K562 (cell line): ENCODE results near the gene PDE6H. TPM values are rescaled to one million over a fixed set of nuclear protein-coding genes. Genes with fewer than 3 reads are reported as not detected.

Experiments used
- ATAC-seq: fragments of 200-7000 bp; cut with Tn5 transposase; 3 replicates; pipeline ENCODE4 v1.9.1; 2020; ENCODE audit warnings: moderate library complexity
- BruUV-seq: library from RNA; stranded (reverse); fragments of 400-500 nt; replicated peaks from 2 replicates; lab custom pipeline; 2021; lab: Mats Ljungman, UMichigan
- CTCF ChIA-PET: fragments of 300-600 bp; formaldehyde crosslinking; extraction: SDS; loops from one replicate; lab custom pipeline; 2021; ENCODE audit warnings: low intra/inter-chr PET ratio; lab: Yijun Ruan, JAX
- POLR2A ChIA-PET: fragments of 300-600, 350-650 bp; sonication (Branson Sonifier 250); formaldehyde crosslinking; extraction: SDS; loops from one replicate; lab custom pipeline; 2021; ENCODE audit warnings: antibody characterized with exemption, inconsistent platforms; lab: Yijun Ruan, JAX
- DNase-seq, 4 experiments: peaks; one replicate each; pipeline versions ENCODE4 v3.0.0 to v3.0.0-alpha.2; 2011 to 2018; ENCODE audit warnings: low spot score in 3 of 4, mixed read lengths in 3 of 4; ENCODE audit errors: extremely low read depth in 1 of 4
- FAIRE-seq: peaks from 2 replicates; lab custom pipeline; 2011; peaks lifted over from hg19 to GRCh38; lab: Jason Lieb, UNC
- H2AFZ ChIP-seq: 2 replicates; pipeline ENCODE4 v1.6.0; 2011; ENCODE audit warnings: low read depth, low read length, control low read depth, inconsistent platforms
- H3K27ac ChIP-seq: fragments of 200-600 bp; 3 replicates; pipeline ENCODE4 v1.8.0; 2011; ENCODE audit warnings: low read depth, mild to moderate bottlenecking, control low read depth, inconsistent platforms, low read length, moderate library complexity, mixed read lengths; ENCODE audit errors: extremely low read depth
- H3K27me3 ChIP-seq, 2 experiments: fragments of 300-600 bp in 1 of 2; 2 replicates in 1 of 2; 3 replicates in 1 of 2; pipeline versions ENCODE4 v1.6.0 to v1.8.0; 2011; ENCODE audit warnings: inconsistent platforms in 2 of 2, low read length in 2 of 2, mild to moderate bottlenecking in 1 of 2, mixed read lengths in 1 of 2, moderate library complexity in 1 of 2; ENCODE audit not compliant: control insufficient read depth in 2 of 2, insufficient read depth in 2 of 2
- H3K36me3 ChIP-seq: fragments of 300-600 bp; 3 replicates; pipeline ENCODE4 v1.8.0; 2011; ENCODE audit warnings: mild to moderate bottlenecking, low read length, inconsistent platforms; ENCODE audit not compliant: control insufficient read depth, insufficient read depth
- H3K4me1 ChIP-seq, 2 experiments: fragments of 200-600 bp in 1 of 2; replicated peaks in 1 of 2; 2 replicates in 1 of 2; 3 replicates in 1 of 2; pipeline versions ENCODE4 v1.5.1 to v1.8.0; 2011; ENCODE audit warnings: inconsistent platforms in 2 of 2, low read length in 2 of 2, mild to moderate bottlenecking in 1 of 2, mixed read lengths in 1 of 2, moderate library complexity in 1 of 2; ENCODE audit not compliant: control insufficient read depth in 2 of 2, insufficient read depth in 2 of 2
- H3K4me2 ChIP-seq: 2 replicates; pipeline ENCODE4 v1.6.1; 2011; ENCODE audit warnings: low read length, control low read depth, inconsistent platforms, mixed read lengths; ENCODE audit not compliant: insufficient read depth
- H3K4me3 ChIP-seq: fragments of 200-600 bp; sonication (generic), shearing (Covaris generic); 2 replicates; pipeline ENCODE4 v1.5.1; 2016; ENCODE audit warnings: control low read depth, inconsistent platforms
- H3K79me2 ChIP-seq: fragments of 200-600 bp; 3 replicates; pipeline ENCODE4 v1.8.0; 2011; ENCODE audit warnings: low read length, inconsistent platforms; ENCODE audit not compliant: control insufficient read depth, insufficient read depth
- H3K9ac ChIP-seq, 2 experiments: 2 replicates each; pipeline versions ENCODE4 v1.6.0 to v1.6.1; 2011; ENCODE audit warnings: low read depth in 2 of 2, low read length in 2 of 2, control low read depth in 1 of 2, inconsistent platforms in 1 of 2, mild to moderate bottlenecking in 1 of 2, mixed read lengths in 1 of 2; ENCODE audit not compliant: insufficient read depth in 1 of 2
- H3K9me1 ChIP-seq: one replicate; pipeline ENCODE4 v1.6.0; 2011; ENCODE audit warnings: inconsistent platforms, mild to moderate bottlenecking, low read length, moderate library complexity; ENCODE audit not compliant: control insufficient read depth, insufficient read depth
- H3K9me3 ChIP-seq: replicated peaks from 2 replicates; pipeline ENCODE4 v1.5.1; 2011; ENCODE audit warnings: low read depth, low read length, inconsistent platforms; ENCODE audit not compliant: control insufficient read depth, insufficient read depth
- H4K20me1 ChIP-seq: replicated peaks from 2 replicates; pipeline ENCODE4 v1.6.1; 2011; ENCODE audit warnings: low read length, inconsistent platforms, mixed read lengths; ENCODE audit not compliant: control insufficient read depth, insufficient read depth
- ARID1B ChIP-seq: fragments of 450-650 bp; IDR thresholded peaks from 2 replicates; pipeline ENCODE4 v1.6.1; 2016; ENCODE audit warnings: antibody characterized with exemption, mild to moderate bottlenecking, inconsistent platforms
- ARNT ChIP-seq, 2 experiments: fragments of 450-650 bp; IDR thresholded peaks; 2 replicates each; pipeline ENCODE4 v1.6.1; 2016; ENCODE audit warnings: mild to moderate bottlenecking in 1 of 2
- BRF1 ChIP-seq: IDR thresholded peaks from 3 replicates; pipeline ENCODE4 v1.6.1; 2011; ENCODE audit warnings: borderline replicate concordance, mild to moderate bottlenecking; ENCODE audit not compliant: insufficient read length; ENCODE audit errors: extremely low read depth
- ELF1 ChIP-seq: fragments of 200-800 bp; sonication (Bioruptor generic); IDR thresholded peaks from 2 replicates; pipeline ENCODE4 v1.6.1; 2016; ENCODE audit warnings: missing genetic modification characterization, missing compliant biosample characterization
- FOXM1 ChIP-seq, 2 experiments: fragments of 450-650 bp in 1 of 2; sonication (generic) in 1 of 2; formaldehyde crosslinking in 1 of 2; IDR thresholded peaks; 2 replicates each; pipeline versions ENCODE4 v1.6.1 to v1.9.0; 2017 to 2022; ENCODE audit warnings: low read depth in 2 of 2, mild to moderate bottlenecking in 2 of 2, missing genetic modification reagents in 1 of 2, moderate library complexity in 1 of 2
- HDAC6 ChIP-seq: IDR thresholded peaks from 2 replicates; pipeline ENCODE4 v1.6.1; 2012; ENCODE audit warnings: low read depth, mild to moderate bottlenecking, control low read depth, inconsistent platforms, low read length, moderate library complexity
- HMGXB4 ChIP-seq: sonication (generic); formaldehyde crosslinking; IDR thresholded peaks from 2 replicates; pipeline ENCODE4 v1.8.1; 2023; ENCODE audit warnings: mild to moderate bottlenecking, missing genetic modification reagents
- KAT8 ChIP-seq: fragments of 450-650 bp; IDR thresholded peaks from 2 replicates; pipeline ENCODE4 v1.6.1; 2016; ENCODE audit warnings: low read depth, mild to moderate bottlenecking
- TAF9B ChIP-seq: fragments of 450-650 bp; IDR thresholded peaks from 2 replicates; pipeline ENCODE4 v1.6.1; 2018; ENCODE audit warnings: mild to moderate bottlenecking; ENCODE audit not compliant: partially characterized antibody
- VEZF1 ChIP-seq: fragments of 200-800 bp; sonication (Bioruptor generic); IDR thresholded peaks from 2 replicates; pipeline ENCODE4 v1.6.1; 2017; ENCODE audit warnings: missing genetic modification characterization, missing compliant biosample characterization
- ZNF551 ChIP-seq: fragments of 250-450 bp; sonication (Bioruptor Pico); IDR thresholded peaks from 2 replicates; pipeline ENCODE4 v1.5.0; 2021; ENCODE audit warnings: mild to moderate bottlenecking, moderate library complexity
- WGBS: fragments of 100-300 bp; shearing (Covaris generic); methylation state at CpG from one replicate; pipeline ENCODE4 v1.1.6; 2016; ENCODE audit warnings: low coverage, mixed read lengths; ENCODE audit not compliant: insufficient coverage; ENCODE audit errors: missing lambda C conversion rate; 5-methylcytosine and 5-hydroxymethylcytosine counted together
- in situ Hi-C: fragments of 300-500 bp; cut with MboI; formaldehyde crosslinking; loops from 4 replicates; pipeline ENCODE4 v1.15.0; 2018; ENCODE audit warnings: inconsistent platforms, mixed read lengths
- intact Hi-C: fragments of 100-400 bp; cut with micrococcal nuclease; formaldehyde crosslinking; loops from 2 replicates; pipeline ENCODE4 v1.14.2; 2022
- polyA plus RNA-seq, 8 experiments: library from polyadenylated mRNA; depleted of rRNA in 4 of 8; stranded (reverse) in 5 of 8; unstranded in 3 of 8; fragments of >200 nt; fragmentation: Nextera tagmentation in 2 of 8; fragmentation: Illumina TruSeq in 1 of 8; extraction: Ambion mirVana in 2 of 8; extraction: Trizol in 1 of 8; gene quantifications; 2 replicates each; pipeline versions ENCODE4 v1.2.1 to v1.2.3, GENCODE V29; 2011 to 2014; ENCODE audit warnings: inconsistent platforms in 1 of 8, missing spikeins in 1 of 8
- total RNA-seq, 7 experiments: library from RNA; depleted of rRNA in 6 of 7; stranded (reverse); fragments of >200 nt in 6 of 7; fragmentation: Illumina TruSeq in 2 of 7; extraction: Trizol in 2 of 7; gene quantifications; 2 replicates each; pipeline versions ENCODE4 v1.2.1 to v1.2.3, GENCODE V29; 2011 to 2021; ENCODE audit warnings: low replicate concordance in 1 of 7

Gene PDE6H
- total and polyA plus RNA-seq, 9 of the 15 experiments (the other 6 are each of a cell fraction or from before 2014, with no cell fraction given), result 0.15 TPM; not detected in 8

DNA sequence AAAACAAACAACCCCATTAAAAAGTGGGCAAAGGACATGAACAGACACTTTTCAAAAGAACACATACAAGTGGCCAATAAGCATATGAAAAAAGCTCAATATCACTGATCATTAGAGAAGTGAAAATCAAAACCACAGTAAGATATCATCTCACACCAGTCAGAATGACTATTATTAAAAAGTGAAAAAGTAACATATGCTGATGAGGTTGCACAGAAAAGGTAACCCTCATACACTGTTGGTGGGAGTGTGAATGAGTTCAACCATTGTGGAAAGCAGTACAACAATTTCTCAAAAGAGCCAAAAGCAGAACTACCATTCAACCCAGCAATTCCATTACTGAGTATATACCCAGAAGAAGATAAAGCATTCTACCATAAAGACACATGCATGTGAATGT is 18.2 kb downstream of the PDE6H start:
- Histone ChIP-seq H3K27me3 (no peaks in the 10 kb centered on the region), H2AFZ (no peak overlapping the region), H3K79me2 (no peaks in the 10 kb centered on the region), H3K27ac (no peak overlapping the region), H3K36me3 (no peaks in the 10 kb centered on the region), H3K4me2 (no peak overlapping the region), H3K9ac (no peak overlapping the region), H3K4me3 (no peak overlapping the region), H4K20me1 (no peaks in the 10 kb centered on the region), H3K9me1 (no peaks in the 10 kb centered on the region), H3K9me3 (no peaks in the 10 kb centered on the region), H3K4me1 (peaks cover 3% of the 10 kb centered on the region in 2 experiments; a peak in 3 of 5 replicates)
- DNase-seq (no peak), ATAC-seq (no peak), FAIRE-seq (no peak)
- in situ Hi-C loops (loop anchor here (10.0 kb wide), 1 partner anchor 146 kb away; the partner anchor contains the start of gene ART4), intact Hi-C loops (loop anchor here (5.0 to 10.0 kb wide), 3 partner anchors 54 to 266 kb away; partner anchors contain the start of genes ERP27 and SMCO3)
- BruUV-seq, result no TSS peak
- TF ChIP-seq KAT8, result no peak
- no peak for TF ChIP-seq ARNT (IDR thresholded peaks at IDR 0.05)
- no peak for TF ChIP-seq TAF9B
- POLR2A ChIA-PET, result no interaction called here
- CTCF ChIA-PET, result no interaction called here

- FAIRE-seq (no peak), ATAC-seq (no peak), DNase-seq (no peak)
- Histone ChIP-seq H3K27ac (no peak overlapping the region), H3K4me1 (peaks cover 3% of the 10 kb centered on the region in 2 experiments; a peak in 3 of 5 replicates), H3K9me1 (no peaks in the 10 kb centered on the region), H4K20me1 (no peaks in the 10 kb centered on the region), H3K9me3 (no peaks in the 10 kb centered on the region), H3K4me3 (no peak overlapping the region), H3K27me3 (no peaks in the 10 kb centered on the region), H3K4me2 (no peak overlapping the region), H3K79me2 (no peaks in the 10 kb centered on the region), H3K9ac (no peak overlapping the region), H2AFZ (no peak overlapping the region), H3K36me3 (no peaks in the 10 kb centered on the region)
- WGBS, result 7% methylated on average over 3 of the region's 3 CpGs
- intact Hi-C loops (loop anchor here (5.0 to 10.0 kb wide), 3 partner anchors 55 to 268 kb away; partner anchors contain the start of genes ERP27 and SMCO3), in situ Hi-C loops (loop anchor here (10.0 kb wide), 1 partner anchor 148 kb away; the partner anchor contains the start of gene ART4)
- CTCF ChIA-PET, result no interaction called here
- BruUV-seq, result no TSS peak
- POLR2A ChIA-PET, result no interaction called here
- TF ChIP-seq VEZF1, result no peak
- no peak for TF ChIP-seq HMGXB4 (CRISPR knock-in tag)
- no peak for TF ChIP-seq HDAC6
- no peak for TF ChIP-seq ZNF551 (CRISPR knock-in tag)
- TF ChIP-seq BRF1, result no peak
- no peak for TF ChIP-seq FOXM1 (IDR thresholded peaks at IDR 0.05; ENCODE audit: low read depth)
- no peak for TF ChIP-seq FOXM1 (CRISPR knock-in tag; IDR thresholded peaks at IDR 0.05; ENCODE audit: low read depth)
- no peak for TF ChIP-seq ELF1 (tag)
- no peak for TF ChIP-seq ARID1B
These were observed 19.8 kb downstream of the PDE6H start for GRCh38 chr12:14992673-14993072.
